OCI-LY7 (cell line): Measurements from ENCODE around the gene TIMM22. TPM values are rescaled to one million over a fixed set of nuclear protein-coding genes. Genes with fewer than 3 reads are reported as not detected.

Source experiments
- BruUV-seq: library from RNA; stranded (reverse); fragments of 400-500 nt; replicated peaks from 2 replicates; lab custom pipeline; 2021; lab: Mats Ljungman, UMichigan
- CTCF ChIA-PET: fragments of 300-600 bp; sonication (Branson Sonifier 250); formaldehyde crosslinking; loops from one replicate; lab custom pipeline; 2022; ENCODE audit warnings: antibody characterized with exemption; ENCODE audit not compliant: unreplicated experiment; lab: Charles Lee
- POLR2A ChIA-PET: fragments of 300-600 bp; sonication (Branson Sonifier 250); formaldehyde crosslinking; loops from one replicate; lab custom pipeline; 2022; ENCODE audit warnings: antibody characterized with exemption; lab: Charles Lee
- DNase-seq: peaks from one replicate; pipeline ENCODE4 v3.0.0-alpha.2; 2015; ENCODE audit warnings: low spot score
- H2AFZ ChIP-seq: fragments of 200-600 bp; sonication (generic), shearing (Covaris generic); 2 replicates; pipeline ENCODE4 v1.6.1; 2014; ENCODE audit warnings: mild to moderate bottlenecking, antibody characterized with exemption, low read length, moderate library complexity
- H3K27ac ChIP-seq: fragments of 200-600 bp; sonication (generic); 2 replicates; pipeline ENCODE4 v1.5.1; 2014; ENCODE audit warnings: mixed run types, low read depth, mild to moderate bottlenecking, moderate library complexity, low read length, inconsistent platforms; ENCODE audit not compliant: poor library complexity, severe bottlenecking
- H3K36me3 ChIP-seq: fragments of 200-600 bp; sonication (generic); 2 replicates; pipeline ENCODE4 v1.6.1; 2014; ENCODE audit warnings: mild to moderate bottlenecking, antibody characterized with exemption, low read length, moderate library complexity, mixed read lengths; ENCODE audit not compliant: insufficient read depth
- H3K4me1 ChIP-seq: fragments of 200-600 bp; sonication (generic); 2 replicates; pipeline ENCODE4 v1.5.1; 2014; ENCODE audit warnings: mild to moderate bottlenecking, low read length; ENCODE audit not compliant: insufficient read depth, poor library complexity, severe bottlenecking
- H3K4me2 ChIP-seq: fragments of 200-600 bp; sonication (generic); 2 replicates; pipeline ENCODE4 v1.6.1; 2014; ENCODE audit warnings: mild to moderate bottlenecking, low read length
- H3K4me3 ChIP-seq: fragments of 200-600 bp; sonication (generic); 2 replicates; pipeline ENCODE4 v1.5.1; 2014; ENCODE audit warnings: mild to moderate bottlenecking, low read depth, low read length; ENCODE audit not compliant: poor library complexity, severe bottlenecking
- H3K79me2 ChIP-seq: fragments of 200-600 bp; sonication (generic); 2 replicates; pipeline ENCODE4 v1.6.1; 2016; ENCODE audit warnings: low read depth, mild to moderate bottlenecking, low read length, moderate library complexity, mixed read lengths; ENCODE audit not compliant: insufficient read depth
- H3K9me2 ChIP-seq: fragments of 200-600 bp; sonication (generic); 2 replicates; pipeline ENCODE4 v1.6.1; 2016; ENCODE audit warnings: mild to moderate bottlenecking, low read length, mixed read lengths; ENCODE audit not compliant: insufficient read depth
- H3K9me3 ChIP-seq: fragments of 200-600 bp; sonication (generic); 2 replicates; pipeline ENCODE4 v1.6.1; 2014; ENCODE audit warnings: mild to moderate bottlenecking, mixed run types, low read length, mixed read lengths
- H4K20me1 ChIP-seq: fragments of 200-600 bp; sonication (generic); 2 replicates; pipeline ENCODE4 v1.6.1; 2014; ENCODE audit warnings: mild to moderate bottlenecking, antibody characterized with exemption, low read length, moderate library complexity, mixed read lengths; ENCODE audit not compliant: insufficient read depth
- EZH2phosphoT487 ChIP-seq: fragments of 200-600 bp; sonication (generic); IDR thresholded peaks from 2 replicates; pipeline ENCODE4 v1.6.1; 2018; ENCODE audit warnings: low read depth, borderline replicate concordance, mild to moderate bottlenecking, mixed run types, antibody characterized with exemption, low read length, moderate library complexity, mixed read lengths
- intact Hi-C: fragments of 100-400 bp; cut with micrococcal nuclease; formaldehyde crosslinking; loops from one replicate; pipeline ENCODE4 v1.10.0; 2022; ENCODE audit not compliant: unreplicated experiment
- total RNA-seq, 2 experiments: library from RNA; depleted of rRNA in 1 of 2; stranded (reverse); fragments of >200 nt in 1 of 2; shearing (Covaris generic) in 1 of 2; gene quantifications; 2 replicates each; pipeline ENCODE4 v1.2.3, GENCODE V29; 2014 to 2022
- TF ChIP-seq, protein P1 (sequence below): fragments of 200-600 bp; sonication (generic); conservative IDR thresholded peaks from 2 replicates; pipeline ENCODE4 v1.5.1; 2014; ENCODE audit warnings: mild to moderate bottlenecking, antibody characterized with exemption, low read length, moderate library complexity, mixed read lengths

TIMM22 gene
- total RNA-seq, 2 experiments from 2014 or later, result 13.8 to 15.7 TPM

DNA sequence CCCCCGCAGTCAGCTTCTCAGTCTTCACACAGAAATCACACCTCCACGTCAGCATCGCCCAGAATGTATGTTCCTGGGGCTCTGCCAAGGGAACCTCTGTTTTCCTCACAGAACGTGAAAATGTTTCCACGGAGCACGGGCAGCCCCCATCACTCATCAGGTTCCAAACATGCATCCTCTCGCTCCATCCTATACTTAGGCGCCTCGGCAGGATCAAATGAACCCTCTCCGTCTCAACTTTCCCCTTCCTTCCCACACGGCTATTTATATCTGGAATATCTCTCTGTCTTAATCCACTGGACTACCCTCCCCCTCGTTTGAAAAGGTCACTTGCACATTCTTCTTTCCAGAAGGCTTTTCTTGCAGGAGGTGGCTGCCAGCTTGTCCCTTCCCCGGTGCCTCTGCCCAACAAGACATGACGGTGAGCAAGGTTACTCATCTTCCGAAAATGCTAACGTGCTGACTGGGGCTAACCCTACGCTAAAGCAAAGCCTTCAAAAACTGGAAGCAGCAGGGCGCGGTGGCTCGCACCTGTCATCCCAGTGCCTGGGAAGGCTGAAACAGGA, 39.0 kb upstream of the TIMM22 start:
- no peaks in the 10 kb centered on the region for H4K20me1 ChIP-seq
- H3K36me3 ChIP-seq, result no peaks in the 10 kb centered on the region
- no peak overlapping the region for H3K27ac ChIP-seq
- H2AFZ ChIP-seq, result no peak overlapping the region
- TF ChIP-seq EZH2phosphoT487, result no peak
- TF ChIP-seq, protein P1, sequence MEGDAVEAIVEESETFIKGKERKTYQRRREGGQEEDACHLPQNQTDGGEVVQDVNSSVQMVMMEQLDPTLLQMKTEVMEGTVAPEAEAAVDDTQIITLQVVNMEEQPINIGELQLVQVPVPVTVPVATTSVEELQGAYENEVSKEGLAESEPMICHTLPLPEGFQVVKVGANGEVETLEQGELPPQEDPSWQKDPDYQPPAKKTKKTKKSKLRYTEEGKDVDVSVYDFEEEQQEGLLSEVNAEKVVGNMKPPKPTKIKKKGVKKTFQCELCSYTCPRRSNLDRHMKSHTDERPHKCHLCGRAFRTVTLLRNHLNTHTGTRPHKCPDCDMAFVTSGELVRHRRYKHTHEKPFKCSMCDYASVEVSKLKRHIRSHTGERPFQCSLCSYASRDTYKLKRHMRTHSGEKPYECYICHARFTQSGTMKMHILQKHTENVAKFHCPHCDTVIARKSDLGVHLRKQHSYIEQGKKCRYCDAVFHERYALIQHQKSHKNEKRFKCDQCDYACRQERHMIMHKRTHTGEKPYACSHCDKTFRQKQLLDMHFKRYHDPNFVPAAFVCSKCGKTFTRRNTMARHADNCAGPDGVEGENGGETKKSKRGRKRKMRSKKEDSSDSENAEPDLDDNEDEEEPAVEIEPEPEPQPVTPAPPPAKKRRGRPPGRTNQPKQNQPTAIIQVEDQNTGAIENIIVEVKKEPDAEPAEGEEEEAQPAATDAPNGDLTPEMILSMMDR, result no peak
- ChIA-PET POLR2A (interaction anchor here (0.5 kb wide), 1 partner anchor 15 kb away, joined by 5 read pairs; no protein-coding TSS in a partner anchor), CTCF (no interaction called here)
- no peaks in the 10 kb centered on the region for H3K9me2 ChIP-seq
- intact Hi-C loops, result no loop called here
- H3K79me2 ChIP-seq, result no peaks in the 10 kb centered on the region
- no peaks in the 10 kb centered on the region for H3K4me1 ChIP-seq
- no peak for DNase-seq
- H3K4me3 ChIP-seq, result no peak overlapping the region
- H3K9me3 ChIP-seq, result no peaks in the 10 kb centered on the region
- no peak overlapping the region for H3K4me2 ChIP-seq
- no TSS peak for BruUV-seq

DNA sequence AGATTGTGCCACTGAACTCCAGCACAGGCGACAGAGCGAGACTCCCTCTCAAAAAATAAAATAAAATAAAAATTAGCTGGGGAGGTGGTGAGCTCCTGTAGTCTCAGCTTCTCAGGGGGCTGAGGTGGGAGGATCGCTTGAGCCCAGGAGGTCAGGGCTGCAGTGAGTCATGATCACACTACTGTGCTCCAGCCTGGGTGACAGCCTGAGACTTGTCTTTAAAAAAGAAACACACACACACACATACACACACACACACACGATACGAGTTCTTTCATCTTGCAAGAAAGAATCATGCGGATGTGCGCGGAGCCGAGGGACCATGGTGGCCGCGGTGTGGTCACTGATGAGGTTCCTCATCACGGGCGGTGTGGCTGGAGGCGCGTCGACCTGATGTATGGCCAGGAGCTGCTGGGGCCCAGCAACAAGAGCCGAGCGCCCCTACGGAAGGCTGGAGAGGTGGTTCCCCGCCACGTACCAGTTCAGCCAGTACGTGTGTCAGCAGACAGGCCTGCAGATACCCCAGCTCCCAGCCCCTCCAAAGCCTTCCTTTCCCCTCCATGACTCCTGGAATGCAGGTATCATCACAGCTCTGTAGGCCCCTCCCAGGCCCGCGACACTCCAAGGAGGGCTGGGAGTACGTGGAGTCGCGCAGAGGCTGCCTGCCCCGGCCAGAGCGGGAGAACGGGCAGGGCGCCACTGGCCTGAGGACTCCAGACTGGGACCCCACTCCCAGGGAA, 38.0 kb upstream of the TIMM22 start:
- Histone ChIP-seq H3K4me2 (no peak overlapping the region), H3K79me2 (no peaks in the 10 kb centered on the region), H2AFZ (no peak overlapping the region), H3K27ac (no peak overlapping the region), H3K9me2 (no peaks in the 10 kb centered on the region), H3K36me3 (no peaks in the 10 kb centered on the region), H4K20me1 (no peaks in the 10 kb centered on the region), H3K4me1 (no peaks in the 10 kb centered on the region), H3K9me3 (no peaks in the 10 kb centered on the region), H3K4me3 (no peak overlapping the region)
- CTCF ChIA-PET, result no interaction called here
- TF ChIP-seq, protein P1, result no peak
- no peak for TF ChIP-seq EZH2phosphoT487
- POLR2A ChIA-PET, result interaction anchor here (0.7 kb wide), 1 partner anchor 62 kb away, joined by 3 read pairs; no protein-coding TSS in a partner anchor
- intact Hi-C loops, result no loop called here
- no TSS peak for BruUV-seq
- DNase-seq, result no peak

DNA sequence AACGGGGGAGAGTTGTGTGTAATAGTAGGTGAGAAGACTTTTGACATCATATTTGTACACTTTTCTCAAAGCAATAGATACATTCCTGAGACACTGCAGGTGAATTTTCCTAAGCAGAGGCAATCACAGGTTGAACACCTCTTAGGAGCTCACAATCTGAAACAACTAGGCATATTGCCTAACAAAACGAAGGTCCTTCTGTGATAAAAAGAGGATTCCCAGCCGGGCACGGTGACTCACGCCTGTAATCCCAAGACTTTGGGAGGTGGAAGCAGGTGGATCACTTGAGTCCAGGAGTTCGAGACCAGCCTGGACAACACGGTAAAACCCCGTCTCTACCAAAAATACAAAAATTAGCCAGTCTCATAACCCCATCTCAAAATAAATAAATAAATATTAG, 34.8 kb upstream of the TIMM22 start:
- Histone ChIP-seq H3K4me3 (no peak overlapping the region), H3K4me2 (no peak overlapping the region), H3K36me3 (no peaks in the 10 kb centered on the region), H3K9me3 (no peaks in the 10 kb centered on the region), H3K27ac (no peak overlapping the region), H4K20me1 (no peaks in the 10 kb centered on the region), H2AFZ (no peak overlapping the region), H3K79me2 (no peaks in the 10 kb centered on the region), H3K9me2 (no peaks in the 10 kb centered on the region), H3K4me1 (no peaks in the 10 kb centered on the region)
- ChIA-PET POLR2A (interaction anchor here (0.6 kb wide), 1 partner anchor 18 kb away, joined by 3 read pairs; no protein-coding TSS in a partner anchor), CTCF (no interaction called here)
- no peak for DNase-seq
- BruUV-seq, result no TSS peak
- intact Hi-C loops, result no loop called here
- no peak for TF ChIP-seq EZH2phosphoT487
- TF ChIP-seq, protein P1, result no peak
